Type B pancreatic cell (in vitro differentiated cells): Measurements from ENCODE around the gene DGCR2. TPM values are rescaled to one million over a fixed set of nuclear protein-coding genes. Genes with fewer than 3 reads are reported as not detected.

ENCODE experiments used
- DNase-seq: peaks from one replicate; pipeline ENCODE4 v3.0.0; 2021; ENCODE audit warnings: mixed read lengths; ENCODE audit not compliant: unreplicated experiment; ENCODE audit errors: extremely low spot score
- H3K27ac Mint-ChIP-seq: 2 replicates; pipeline ENCODE4 v1.8.0; 2021; ENCODE audit warnings: mild to moderate bottlenecking, mixed read lengths
- H3K27me3 Mint-ChIP-seq: 2 replicates; pipeline ENCODE4 v1.8.0; 2021; ENCODE audit warnings: mixed read lengths
- H3K36me3 Mint-ChIP-seq: 2 replicates; pipeline ENCODE4 v1.8.0; 2021; ENCODE audit warnings: mixed read lengths
- H3K4me1 Mint-ChIP-seq: one replicate; pipeline ENCODE4 v1.8.0; 2021; ENCODE audit warnings: mixed read lengths; ENCODE audit not compliant: unreplicated experiment
- H3K4me3 Mint-ChIP-seq: 2 replicates; pipeline ENCODE4 v1.8.0; 2021; ENCODE audit warnings: mild to moderate bottlenecking, mixed read lengths
- H3K9me3 Mint-ChIP-seq: 2 replicates; pipeline ENCODE4 v1.8.0; 2021; ENCODE audit warnings: mixed read lengths
- total RNA-seq: library from RNA; stranded (reverse); gene quantifications from 2 replicates; pipeline ENCODE4 v1.2.1, GENCODE V29; 2021; ENCODE audit warnings: low replicate concordance
- TF ChIP-seq, protein P1 (sequence below): fragments of 200-600 bp; sonication (generic); conservative IDR thresholded peaks from 2 replicates; pipeline ENCODE4 v1.5.0; 2021; ENCODE audit warnings: antibody characterized with exemption, mild to moderate bottlenecking

DGCR2 gene
- total RNA-seq, 1 donor from 2014 or later, result 83.1 TPM

DNA sequence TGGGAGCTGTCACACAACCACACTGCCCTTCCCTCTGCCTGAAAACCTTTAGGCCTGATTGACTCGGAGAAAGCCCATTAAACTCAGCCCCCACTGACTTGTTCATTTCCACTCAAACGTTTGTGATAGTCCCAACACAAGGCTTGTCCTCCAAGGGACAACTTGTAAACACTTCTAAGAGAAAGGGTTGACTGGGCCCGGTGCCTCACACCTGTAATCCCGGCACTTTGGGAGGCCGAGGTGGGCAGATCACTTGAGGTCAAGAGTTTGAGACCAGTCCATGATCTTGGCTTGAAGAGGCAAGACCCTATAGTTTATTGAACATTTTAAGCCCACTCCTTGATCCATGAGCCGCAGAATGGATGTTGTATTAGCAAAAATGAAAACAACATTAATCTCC lies 122.8 kb downstream of the DGCR2 start:
- Mint-ChIP-seq H3K27ac (no peak overlapping the region), H3K27me3 (peaks cover 65% of the 10 kb centered on the region), H3K9me3 (no peaks in the 10 kb centered on the region), H3K36me3 (no peaks in the 10 kb centered on the region), H3K4me1 (peaks cover 3% of the 10 kb centered on the region), H3K4me3 (no peak overlapping the region)
- TF ChIP-seq, protein P1, sequence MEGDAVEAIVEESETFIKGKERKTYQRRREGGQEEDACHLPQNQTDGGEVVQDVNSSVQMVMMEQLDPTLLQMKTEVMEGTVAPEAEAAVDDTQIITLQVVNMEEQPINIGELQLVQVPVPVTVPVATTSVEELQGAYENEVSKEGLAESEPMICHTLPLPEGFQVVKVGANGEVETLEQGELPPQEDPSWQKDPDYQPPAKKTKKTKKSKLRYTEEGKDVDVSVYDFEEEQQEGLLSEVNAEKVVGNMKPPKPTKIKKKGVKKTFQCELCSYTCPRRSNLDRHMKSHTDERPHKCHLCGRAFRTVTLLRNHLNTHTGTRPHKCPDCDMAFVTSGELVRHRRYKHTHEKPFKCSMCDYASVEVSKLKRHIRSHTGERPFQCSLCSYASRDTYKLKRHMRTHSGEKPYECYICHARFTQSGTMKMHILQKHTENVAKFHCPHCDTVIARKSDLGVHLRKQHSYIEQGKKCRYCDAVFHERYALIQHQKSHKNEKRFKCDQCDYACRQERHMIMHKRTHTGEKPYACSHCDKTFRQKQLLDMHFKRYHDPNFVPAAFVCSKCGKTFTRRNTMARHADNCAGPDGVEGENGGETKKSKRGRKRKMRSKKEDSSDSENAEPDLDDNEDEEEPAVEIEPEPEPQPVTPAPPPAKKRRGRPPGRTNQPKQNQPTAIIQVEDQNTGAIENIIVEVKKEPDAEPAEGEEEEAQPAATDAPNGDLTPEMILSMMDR, result no peak
- no peak for DNase-seq

GRCh38 chr22:18999008-18999407 lies 123.2 kb downstream of the DGCR2 start:
- no peaks in the 10 kb centered on the region for H3K9me3 Mint-ChIP-seq
- H3K4me1 Mint-ChIP-seq, result peaks cover 4% of the 10 kb centered on the region
- H3K36me3 Mint-ChIP-seq, result no peaks in the 10 kb centered on the region
- TF ChIP-seq, protein P1, result peak; percentile 62
- no peak for DNase-seq
- H3K4me3 Mint-ChIP-seq, result no peak overlapping the region
- H3K27me3 Mint-ChIP-seq, result peaks cover 62% of the 10 kb centered on the region
- H3K27ac Mint-ChIP-seq, result no peak overlapping the region

DNA sequence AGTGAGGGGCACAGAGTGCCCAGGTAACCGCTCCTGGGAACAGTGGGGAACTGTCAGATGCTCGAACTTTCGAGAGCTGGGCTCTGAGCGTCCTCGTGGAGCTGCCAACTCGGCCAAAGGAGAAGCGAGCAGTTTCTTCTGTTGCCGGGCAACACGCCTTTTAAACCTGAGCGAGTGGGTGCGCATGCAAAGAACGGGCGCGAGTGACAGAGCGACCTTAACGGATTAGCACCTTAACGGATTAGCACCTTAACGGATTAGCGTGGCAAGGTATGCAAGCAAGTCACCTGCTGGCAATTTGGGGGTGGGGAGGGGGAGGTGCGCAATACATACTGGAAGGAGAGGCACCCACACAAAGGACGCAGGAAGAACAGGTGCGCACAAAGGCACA lies 124.3 kb downstream of the DGCR2 start:
- no peak for DNase-seq
- Mint-ChIP-seq H3K4me1 (peaks cover 4% of the 10 kb centered on the region), H3K27me3 (peaks cover 55% of the 10 kb centered on the region), H3K36me3 (no peaks in the 10 kb centered on the region), H3K4me3 (no peak overlapping the region), H3K9me3 (no peaks in the 10 kb centered on the region), H3K27ac (no peak overlapping the region)
- TF ChIP-seq, protein P1, result no peak

DNA sequence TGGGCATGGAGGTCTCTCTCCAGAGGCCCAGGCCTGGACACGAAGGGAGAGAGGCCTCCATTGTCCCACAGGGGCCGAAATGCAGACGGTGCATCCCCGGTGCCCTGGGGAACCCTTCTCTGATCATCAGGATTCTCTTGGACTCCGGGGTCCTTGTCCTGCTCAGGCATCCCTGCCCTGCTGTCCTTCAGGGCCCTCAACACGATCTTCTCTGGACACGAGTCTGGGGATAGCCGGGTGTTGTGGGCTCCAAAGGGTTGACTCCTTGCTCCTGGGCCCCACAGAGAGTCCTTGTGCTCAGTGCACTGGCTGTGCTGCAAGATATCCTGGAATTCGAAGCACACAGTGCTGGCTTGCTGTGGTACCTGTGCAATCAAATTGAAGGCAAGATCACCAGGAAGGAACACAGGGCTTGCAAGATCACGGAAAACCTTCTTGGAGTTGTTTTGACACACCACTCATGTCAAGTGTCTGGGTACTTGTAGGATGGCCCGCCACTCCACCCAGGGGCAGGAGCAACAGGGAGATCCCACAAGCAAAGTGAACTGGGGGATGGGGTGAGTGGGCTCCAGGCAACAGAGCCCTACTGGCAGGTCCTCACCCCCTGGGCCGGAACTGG lies 124.8 kb downstream of the DGCR2 start:
- Mint-ChIP-seq H3K4me1 (peaks cover 4% of the 10 kb centered on the region), H3K36me3 (no peaks in the 10 kb centered on the region), H3K4me3 (no peak overlapping the region), H3K27ac (no peak overlapping the region), H3K9me3 (no peaks in the 10 kb centered on the region), H3K27me3 (peaks cover 56% of the 10 kb centered on the region)
- DNase-seq, result no peak
- TF ChIP-seq, protein P1, result no peak

DNA sequence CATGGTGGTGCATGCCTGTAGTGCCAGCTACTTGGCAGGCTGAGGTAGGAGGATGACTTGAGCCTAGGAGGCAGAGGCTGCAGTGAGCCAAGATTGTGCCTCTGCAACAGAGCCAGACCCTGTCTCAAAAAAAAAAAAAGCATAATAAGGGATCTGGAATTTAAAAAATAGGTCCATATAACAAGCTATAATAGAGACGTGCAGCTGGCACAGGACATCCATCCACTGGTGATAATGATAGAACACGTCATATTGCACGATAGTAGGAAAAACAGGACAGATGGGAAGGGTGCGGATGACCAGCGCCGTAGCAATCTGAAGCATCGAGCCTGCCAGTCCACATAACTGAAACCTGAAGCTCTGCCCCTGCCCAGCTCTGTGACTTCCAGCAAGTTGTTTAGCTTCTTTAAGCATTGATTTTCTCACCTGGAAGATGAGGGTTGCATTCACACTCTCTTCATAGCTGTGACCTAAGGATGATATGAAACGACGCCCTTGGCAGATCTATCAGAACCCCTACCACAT lies 125.8 kb downstream of the DGCR2 start:
- no peak for DNase-seq
- peaks cover 4% of the 10 kb centered on the region for H3K4me1 Mint-ChIP-seq
- H3K36me3 Mint-ChIP-seq, result no peaks in the 10 kb centered on the region
- H3K27ac Mint-ChIP-seq, result no peak overlapping the region
- no peak overlapping the region for H3K4me3 Mint-ChIP-seq
- TF ChIP-seq, protein P1, result no peak
- H3K27me3 Mint-ChIP-seq, result peaks cover 52% of the 10 kb centered on the region
- H3K9me3 Mint-ChIP-seq, result no peaks in the 10 kb centered on the region

- Mint-ChIP-seq H3K27me3 (peaks cover 46% of the 10 kb centered on the region), H3K4me1 (peaks cover 4% of the 10 kb centered on the region), H3K27ac (no peak overlapping the region), H3K36me3 (no peaks in the 10 kb centered on the region), H3K9me3 (no peaks in the 10 kb centered on the region), H3K4me3 (no peak overlapping the region)
- peak; percentile 57 for DNase-seq
- TF ChIP-seq, protein P1, result no peak
These were observed 126.9 kb downstream of the DGCR2 start for GRCh38 chr22:18995327-18995711.
